Activated CD4-positive, alpha-beta T cell treated with anti-CD3 and anti-CD28 coated beads for 36 hours (primary cell): Measurements from ENCODE around the gene KDM3A. TPM values are rescaled to one million over a fixed set of nuclear protein-coding genes. Genes with fewer than 3 reads are reported as not detected.
A peak's percentile ranks its signal among the peaks of the same experiment; 100 is the strongest.

Experiments
- ATAC-seq: fragments of 200-7000 bp; cut with Tn5 transposase; one replicate; pipeline ENCODE4 v1.10.0; 2021; ENCODE audit warnings: mild to moderate bottlenecking, moderate library complexity
- CTCF ChIA-PET: fragments of 350-600 bp; sonication (Branson Sonifier 250); formaldehyde crosslinking; loops from one replicate; lab custom pipeline; 2021; ENCODE audit warnings: antibody characterized with exemption; lab: Charles Lee
- POLR2A ChIA-PET: fragments of 350-600 bp; sonication (Branson Sonifier 250); formaldehyde crosslinking; loops from one replicate; lab custom pipeline; 2021; ENCODE audit warnings: antibody characterized with exemption, inconsistent platforms; lab: Charles Lee
- DNase-seq: peaks from one replicate; pipeline ENCODE4 v3.0.0-alpha.2; 2020
- H3K27ac Mint-ChIP-seq: one replicate; pipeline ENCODE4 v1.8.0; 2021; ENCODE audit warnings: mixed read lengths
- H3K27me3 Mint-ChIP-seq: one replicate; pipeline ENCODE4 v1.8.0; 2021; ENCODE audit warnings: mixed read lengths
- H3K36me3 Mint-ChIP-seq: one replicate; pipeline ENCODE4 v1.8.0; 2021; ENCODE audit warnings: low read depth, mixed read lengths
- H3K4me1 Mint-ChIP-seq: one replicate; pipeline ENCODE4 v1.8.0; 2021; ENCODE audit warnings: mixed read lengths
- H3K4me3 Mint-ChIP-seq: one replicate; pipeline ENCODE4 v1.8.0; 2021; ENCODE audit warnings: mild to moderate bottlenecking, moderate library complexity, mixed read lengths
- H3K9me3 Mint-ChIP-seq: one replicate; pipeline ENCODE4 v1.8.0; 2021; ENCODE audit warnings: low read depth, mixed read lengths
- intact Hi-C, 2 experiments: fragments of 100-400 bp; cut with DNase I in 1 of 2; cut with micrococcal nuclease in 1 of 2; formaldehyde crosslinking; loops; one replicate each; pipeline versions ENCODE4 v1.14.2 to v1.15.1; 2022 to 2024; cut with DNase I, micrococcal nuclease
- total RNA-seq, 2 experiments: library from RNA; stranded (reverse); gene quantifications; one replicate each; pipeline ENCODE4 v1.2.3, GENCODE V29; 2021

The KDM3A gene
- total RNA-seq, 2 experiments from 2014 or later, result 68.9 to 82.9 TPM

- CTCF ChIA-PET, result no interaction called here
- peaks cover 27% of the 10 kb centered on the region for H3K4me1 Mint-ChIP-seq
- no peak overlapping the region for H3K4me3 Mint-ChIP-seq
- ATAC-seq, result no peak
- no peak for DNase-seq
- H3K27me3 Mint-ChIP-seq, result no peaks in the 10 kb centered on the region
- H3K27ac Mint-ChIP-seq, result no peak overlapping the region
- intact Hi-C loops, result no loop called here
- H3K36me3 Mint-ChIP-seq, result peaks cover 80% of the 10 kb centered on the region
- no peaks in the 10 kb centered on the region for H3K9me3 Mint-ChIP-seq
- POLR2A ChIA-PET, result no interaction called here
These were observed 13.1 kb downstream of the KDM3A start for GRCh38 chr2:86454238-86454637.

GRCh38 chr2:86455181-86455580 is 14.0 kb downstream of the KDM3A start:
- Mint-ChIP-seq H3K36me3 (peaks cover 78% of the 10 kb centered on the region), H3K27me3 (no peaks in the 10 kb centered on the region), H3K9me3 (no peaks in the 10 kb centered on the region), H3K4me1 (peaks cover 19% of the 10 kb centered on the region), H3K27ac (no peak overlapping the region), H3K4me3 (no peak overlapping the region)
- intact Hi-C loops, result no loop called here
- CTCF ChIA-PET, result no interaction called here
- POLR2A ChIA-PET, result interaction anchor here (0.6 to 0.7 kb wide), 2 partner anchors 13 to 167 kb away, joined by 3 read pairs; no protein-coding TSS in a partner anchor
- no peak for ATAC-seq
- DNase-seq, result no peak

GRCh38 chr2:86461042-86461743 is 20.0 kb downstream of the KDM3A start:
- Mint-ChIP-seq H3K36me3 (peaks cover 79% of the 10 kb centered on the region), H3K4me3 (no peak overlapping the region), H3K9me3 (no peaks in the 10 kb centered on the region), H3K27me3 (no peaks in the 10 kb centered on the region), H3K27ac (peak overlapping the region; percentile 48), H3K4me1 (peaks cover 19% of the 10 kb centered on the region)
- no peak for DNase-seq
- POLR2A ChIA-PET, result no interaction called here
- CTCF ChIA-PET, result no interaction called here
- intact Hi-C loops, result no loop called here
- no peak for ATAC-seq

- peak; percentile 33 for DNase-seq
- Mint-ChIP-seq H3K4me1 (peaks cover 32% of the 10 kb centered on the region), H3K27ac (peak overlapping the region; percentile 43), H3K9me3 (no peaks in the 10 kb centered on the region), H3K27me3 (no peaks in the 10 kb centered on the region), H3K4me3 (no peak overlapping the region), H3K36me3 (peaks cover 81% of the 10 kb centered on the region)
- ChIA-PET POLR2A (no interaction called here), CTCF (interaction anchor here (1.3 kb wide), 1 partner anchor 9 kb away, joined by 3 read pairs; no protein-coding TSS in a partner anchor)
- intact Hi-C loops, result no loop called here
- peak; percentile 49 for ATAC-seq
These were observed 23.5 kb downstream of the KDM3A start for GRCh38 chr2:86464652-86465051.

- Mint-ChIP-seq H3K4me1 (peaks cover 38% of the 10 kb centered on the region), H3K9me3 (no peaks in the 10 kb centered on the region), H3K27me3 (no peaks in the 10 kb centered on the region), H3K4me3 (no peak overlapping the region), H3K36me3 (peaks cover 76% of the 10 kb centered on the region), H3K27ac (peak overlapping the region; percentile 26)
- intact Hi-C loops, result loop anchor here in 1 of 2 experiments (2.0 kb wide), 1 partner anchor 16 kb away; no protein-coding TSS in a partner anchor
- CTCF ChIA-PET, result no interaction called here
- no peak for ATAC-seq
- POLR2A ChIA-PET, result no interaction called here
- no peak for DNase-seq
These were observed 25.1 kb downstream of the KDM3A start for GRCh38 chr2:86466306-86466705.

GRCh38 chr2:86468162-86469033 is 27.2 kb downstream of the KDM3A start:
- POLR2A ChIA-PET, result interaction anchor here (0.9 to 1.5 kb wide), 2 partner anchors 27 kb away, joined by 4 to 5 read pairs; partner anchors contain the start of gene KDM3A
- H3K4me3 Mint-ChIP-seq, result peak overlapping the region; percentile 41
- intact Hi-C loops, result no loop called here

GRCh38 chr2:86470890-86471289 is 29.7 kb downstream of the KDM3A start:
- ChIA-PET CTCF (interaction anchor here (1.2 kb wide), 1 partner anchor 39 kb away, joined by 3 read pairs; no protein-coding TSS in a partner anchor), POLR2A (no interaction called here)
- DNase-seq (no peak), ATAC-seq (no peak)
- Mint-ChIP-seq H3K9me3 (no peaks in the 10 kb centered on the region), H3K4me1 (peaks cover 53% of the 10 kb centered on the region), H3K27ac (no peak overlapping the region), H3K36me3 (peaks cover 84% of the 10 kb centered on the region), H3K4me3 (no peak overlapping the region), H3K27me3 (no peaks in the 10 kb centered on the region)
- intact Hi-C loops, result no loop called here

More at GRCh38 chr2:86468162-86469033, 27.2 kb downstream of the KDM3A start:
- H3K36me3 Mint-ChIP-seq, result peaks cover 80% of the 10 kb centered on the region
- H3K9me3 Mint-ChIP-seq, result no peaks in the 10 kb centered on the region
- H3K27ac Mint-ChIP-seq, result peak overlapping the region; percentile 69
- CTCF ChIA-PET, result interaction anchor here (0.7 to 1.2 kb wide), 3 partner anchors 10 to 654 kb away, joined by 3 read pairs; partner anchors contain the start of gene KDM3A
- no peaks in the 10 kb centered on the region for H3K27me3 Mint-ChIP-seq
- peak; percentile 70 for ATAC-seq
- DNase-seq, result peak; percentile 34
- peaks cover 50% of the 10 kb centered on the region for H3K4me1 Mint-ChIP-seq

GRCh38 chr2:86471637-86472036 is 30.5 kb downstream of the KDM3A start:
- Mint-ChIP-seq H3K27me3 (no peaks in the 10 kb centered on the region), H3K9me3 (no peaks in the 10 kb centered on the region), H3K36me3 (peaks cover 81% of the 10 kb centered on the region), H3K27ac (peak overlapping the region; percentile 47), H3K4me3 (no peak overlapping the region), H3K4me1 (peaks cover 58% of the 10 kb centered on the region)
- POLR2A ChIA-PET, result no interaction called here
- ATAC-seq (no peak), DNase-seq (no peak)
- CTCF ChIA-PET, result interaction anchor here (0.6 to 1.2 kb wide), 3 partner anchors 38 to 222 kb away, joined by 3 read pairs; no protein-coding TSS in a partner anchor
- intact Hi-C loops, result no loop called here

- Mint-ChIP-seq H3K27me3 (no peaks in the 10 kb centered on the region), H3K36me3 (peaks cover 88% of the 10 kb centered on the region), H3K9me3 (no peaks in the 10 kb centered on the region), H3K27ac (peak overlapping the region; percentile 58), H3K4me3 (no peak overlapping the region), H3K4me1 (peaks cover 44% of the 10 kb centered on the region)
- ChIA-PET CTCF (interaction anchor here (0.8 to 1.2 kb wide), 2 partner anchors 11 to 17 kb away, joined by 3 read pairs; no protein-coding TSS in a partner anchor), POLR2A (interaction anchor here (0.6 kb wide), 1 partner anchor 139 kb away, joined by 4 read pairs; no protein-coding TSS in a partner anchor)
- intact Hi-C loops, result no loop called here
- ATAC-seq (no peak), DNase-seq (no peak)
These were observed 34.9 kb downstream of the KDM3A start for GRCh38 chr2:86476092-86476491.

GRCh38 chr2:86476918-86477317 is 35.7 kb downstream of the KDM3A start:
- H3K36me3 Mint-ChIP-seq, result peaks cover 88% of the 10 kb centered on the region
- no peak overlapping the region for H3K4me3 Mint-ChIP-seq
- peaks cover 45% of the 10 kb centered on the region for H3K4me1 Mint-ChIP-seq
- H3K9me3 Mint-ChIP-seq, result no peaks in the 10 kb centered on the region
- ChIA-PET POLR2A (interaction anchor here (0.6 kb wide), 1 partner anchor 140 kb away, joined by 4 read pairs; no protein-coding TSS in a partner anchor), CTCF (interaction anchor here (0.8 to 1.2 kb wide), 2 partner anchors 10 to 16 kb away, joined by 3 read pairs; no protein-coding TSS in a partner anchor)
- H3K27me3 Mint-ChIP-seq, result no peaks in the 10 kb centered on the region
- DNase-seq, result no peak
- intact Hi-C loops, result no loop called here
- no peak for ATAC-seq
- no peak overlapping the region for H3K27ac Mint-ChIP-seq

- Mint-ChIP-seq H3K4me3 (no peak overlapping the region), H3K36me3 (peaks cover 88% of the 10 kb centered on the region), H3K27ac (no peak overlapping the region), H3K9me3 (no peaks in the 10 kb centered on the region), H3K4me1 (peaks cover 48% of the 10 kb centered on the region), H3K27me3 (no peaks in the 10 kb centered on the region)
- ChIA-PET POLR2A (no interaction called here), CTCF (no interaction called here)
- DNase-seq (no peak), ATAC-seq (no peak)
- intact Hi-C loops, result no loop called here
These were observed 36.2 kb downstream of the KDM3A start for GRCh38 chr2:86477349-86477748.
